Superior temporal gyrus (tissue), 1 donor: ENCODE results near the gene GNG2.
A peak's percentile ranks its signal among the peaks of the same experiment; 100 is the strongest.

Experiments used
- DNase-seq: peaks from one replicate; pipeline ENCODE4 v3.0.0-alpha.2; 2016; ENCODE audit errors: extremely low spot score

GNG2 gene

GRCh38 chr14:51856792-51857296, 3.6 kb upstream of the GNG2 start:
- no peak for DNase-seq

- DNase-seq = no peak
Observed at GRCh38 chr14:51859131-51859530, 1.3 kb upstream of the GNG2 start.

DNA sequence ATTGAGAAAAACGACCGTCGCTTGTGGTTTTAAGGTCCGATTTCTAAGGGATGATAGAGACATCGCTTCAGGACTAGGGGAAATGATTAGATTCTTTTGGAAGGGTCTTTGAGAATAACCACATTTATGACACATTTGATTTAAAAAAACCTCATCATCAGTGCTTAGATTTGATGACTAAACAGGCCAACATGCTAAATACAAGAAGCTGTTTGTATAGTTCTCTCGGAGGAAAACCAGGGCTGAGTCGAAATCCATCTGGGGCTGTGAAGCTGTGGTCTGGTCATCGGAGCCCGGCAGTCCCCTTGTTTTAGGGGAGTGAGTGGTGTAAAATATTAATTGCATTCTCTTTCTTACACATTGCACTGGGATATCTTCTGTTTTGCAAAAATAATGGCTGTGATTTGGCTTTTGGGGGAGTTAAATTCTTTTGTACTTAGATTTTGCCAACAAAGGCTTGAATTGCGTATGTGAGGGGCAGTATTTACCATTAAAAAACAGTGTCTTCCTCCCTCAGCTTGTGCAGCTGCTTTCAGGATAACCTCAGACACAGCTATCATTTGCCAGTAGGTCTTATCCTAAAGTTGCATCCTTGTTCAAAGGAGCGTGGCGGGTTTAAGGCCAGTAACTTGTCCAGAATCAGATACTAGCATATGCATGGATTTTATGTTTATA, 550 bp downstream of the GNG2 start:
- DNase-seq = peak; percentile 26

GRCh38 chr14:51862176-51862796, 1.9 kb downstream of the GNG2 start:
- DNase-seq = peak; percentile 42

DNA sequence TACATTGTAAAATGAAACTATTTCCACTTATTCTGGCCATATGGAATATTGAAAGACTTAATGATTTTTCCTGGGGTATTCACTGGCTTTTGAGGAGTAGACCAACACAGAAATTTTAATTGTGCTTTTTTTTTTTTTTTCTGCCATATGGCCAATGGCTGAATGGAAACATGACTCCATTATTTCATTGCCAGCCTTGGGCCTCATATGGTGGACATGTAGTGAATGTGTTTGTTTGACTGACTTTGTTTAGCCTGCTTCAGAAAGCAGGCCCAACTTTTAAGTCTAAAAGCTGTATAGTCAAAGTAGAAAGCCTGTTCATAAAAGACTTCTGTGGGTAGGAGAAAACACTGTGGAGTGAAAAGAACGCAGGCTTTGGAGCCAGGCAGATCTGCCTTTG, 2.4 kb downstream of the GNG2 start:
- no peak for DNase-seq

GRCh38 chr14:51865953-51866747, 5.7 kb downstream of the GNG2 start:
- no peak for DNase-seq

DNA sequence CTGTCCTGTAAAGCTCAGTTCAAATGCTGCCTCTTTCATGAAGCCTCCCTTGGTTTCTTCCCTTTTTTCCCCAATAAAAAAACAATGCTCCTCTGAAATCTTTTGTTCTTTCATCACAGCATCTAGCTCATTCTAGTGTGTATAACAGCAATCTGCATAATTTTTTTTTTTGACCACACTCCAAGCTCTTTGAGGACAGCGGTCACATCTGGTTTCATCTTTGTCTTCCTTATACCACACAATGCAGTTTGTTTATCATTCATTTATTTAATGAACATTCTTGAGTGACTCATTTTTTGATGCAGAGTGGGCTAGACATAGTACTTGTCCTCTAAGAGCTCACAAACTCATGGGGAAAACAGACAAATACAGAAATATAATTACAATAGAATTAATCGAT, 7.3 kb downstream of the GNG2 start:
- no peak for DNase-seq

- DNase-seq = no peak
Observed at GRCh38 chr14:51868405-51868804, 8.0 kb downstream of the GNG2 start.

- no peak for DNase-seq
Observed at GRCh38 chr14:51869411-51870100, 9.1 kb downstream of the GNG2 start.

GRCh38 chr14:51870606-51871005, 10.2 kb downstream of the GNG2 start:
- no peak for DNase-seq

GRCh38 chr14:51871846-51872245, 11.4 kb downstream of the GNG2 start:
- no peak for DNase-seq

- no peak for DNase-seq
Observed at GRCh38 chr14:51872396-51872795, 12.0 kb downstream of the GNG2 start.

- peak; percentile 51 for DNase-seq
Observed at GRCh38 chr14:51873221-51873893, 12.9 kb downstream of the GNG2 start.

GRCh38 chr14:51877810-51878209, 17.4 kb downstream of the GNG2 start:
- no peak for DNase-seq

GRCh38 chr14:51879170-51879569, 18.8 kb downstream of the GNG2 start:
- DNase-seq = no peak

- DNase-seq = no peak
Observed at GRCh38 chr14:51880835-51881580, 20.6 kb downstream of the GNG2 start.

- DNase-seq = no peak
Observed at GRCh38 chr14:51881636-51882035, 21.2 kb downstream of the GNG2 start.

- no peak for DNase-seq
Observed at GRCh38 chr14:51883232-51883631, 22.8 kb downstream of the GNG2 start.

DNA sequence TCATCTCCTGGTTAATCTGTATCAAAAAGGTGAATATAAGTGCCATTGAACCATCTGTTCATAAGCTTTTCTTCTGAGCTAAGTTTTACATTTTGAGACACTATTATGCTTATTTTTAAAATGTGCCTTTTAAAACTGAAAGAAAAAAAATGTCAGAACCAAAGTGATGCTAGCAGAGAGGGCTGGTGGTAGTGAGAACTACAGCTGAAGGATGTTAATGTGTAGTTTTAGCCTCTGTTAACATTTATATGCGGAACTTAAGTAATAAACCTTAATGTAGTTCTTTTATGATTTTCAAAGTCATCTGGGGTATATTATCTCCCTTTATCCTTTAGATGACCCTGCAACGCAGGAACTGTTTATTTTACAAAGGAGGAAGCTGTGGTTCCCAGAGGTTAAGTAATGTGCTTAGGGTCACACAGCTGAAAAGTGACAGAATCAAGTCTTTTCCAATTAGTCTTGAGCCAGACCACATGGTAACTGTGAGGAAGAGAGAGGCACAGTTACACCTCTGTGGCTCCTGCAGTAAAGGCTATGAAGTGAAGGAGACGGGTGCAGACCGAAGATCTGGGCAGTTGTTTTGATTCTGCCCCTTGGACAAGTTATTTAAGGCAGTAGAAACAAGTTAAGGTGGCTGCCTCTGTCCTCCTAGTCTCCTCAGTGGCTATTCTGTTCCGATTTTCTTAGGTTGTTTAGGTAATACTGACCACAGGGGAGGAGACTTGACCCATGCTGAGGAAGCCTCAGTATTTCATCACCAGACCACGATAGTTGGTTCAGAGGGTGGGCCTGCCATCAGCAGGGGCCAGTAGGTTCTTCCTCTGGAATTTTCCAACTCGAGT, 23.9 kb downstream of the GNG2 start:
- DNase-seq = no peak

- DNase-seq = no peak
Observed at GRCh38 chr14:51889851-51890250, 29.4 kb downstream of the GNG2 start.
